Thoracic aorta (tissue), 2 donors: ENCODE results near the gene UBR3. TPM values are rescaled to one million over a fixed set of nuclear protein-coding genes. Genes with fewer than 3 reads are reported as not detected.
"Not testable (repeated sequence)": the region's sequence is repeated elsewhere in the genome, so short reads cannot be mapped to it uniquely, and the experiment has no call there.

Experiments
- ATAC-seq: fragments of 150-250 bp; one replicate; pipeline ENCODE4 v1.8.0; 2017; ENCODE audit warnings: low read depth; ENCODE audit not compliant: insufficient number of reproducible peaks, low FRiP score
- DNase-seq: peaks from one replicate; pipeline ENCODE4 v3.0.0-alpha.2; 2020; ENCODE audit warnings: low spot score
- H3K27ac ChIP-seq, 2 donors: fragments of 200-600 bp; sonication (generic); 1 replicate in 1 of 2; 2 replicates in 1 of 2; pipeline ENCODE4 v1.5.1; 2016; ENCODE audit warnings: mild to moderate bottlenecking in 2 of 2, moderate library complexity in 2 of 2
- H3K27me3 ChIP-seq: fragments of 200-600 bp; sonication (generic); replicated peaks from 2 replicates; pipeline ENCODE4 v1.6.0; 2016; ENCODE audit warnings: mild to moderate bottlenecking; ENCODE audit not compliant: insufficient read depth
- H3K36me3 ChIP-seq: fragments of 200-600 bp; sonication (generic); one replicate; pipeline ENCODE4 v1.5.1; 2016
- H3K4me1 ChIP-seq, 2 donors: fragments of 200-600 bp; sonication (generic); 1 replicate in 1 of 2; 2 replicates in 1 of 2; pipeline versions ENCODE4 v1.5.1 to v1.6.0; 2016; ENCODE audit warnings: low read depth in 2 of 2, mild to moderate bottlenecking in 1 of 2; ENCODE audit not compliant: control insufficient read depth in 1 of 2
- H3K4me3 ChIP-seq: fragments of 200-600 bp; sonication (generic); 2 replicates; pipeline ENCODE4 v1.5.1; 2016; ENCODE audit warnings: mild to moderate bottlenecking
- H3K9me3 ChIP-seq: fragments of 200-600 bp; sonication (generic); 2 replicates; pipeline ENCODE4 v1.5.1; 2016
- total RNA-seq, 2 donors: library from RNA; depleted of rRNA; stranded (reverse); fragments of >200 nt; gene quantifications; one replicate each; pipeline versions ENCODE4 v1.1.0 to v1.2.3, GENCODE V29; 2016
- TF ChIP-seq, protein P1 (sequence below): fragments of 200-600 bp; sonication (generic); IDR thresholded peaks from one replicate; pipeline ENCODE4 v1.5.1; 2019; ENCODE audit warnings: antibody characterized with exemption

Gene UBR3
- total RNA-seq, 2 donors from 2014 or later, result 62.1 to 98.6 TPM

DNA sequence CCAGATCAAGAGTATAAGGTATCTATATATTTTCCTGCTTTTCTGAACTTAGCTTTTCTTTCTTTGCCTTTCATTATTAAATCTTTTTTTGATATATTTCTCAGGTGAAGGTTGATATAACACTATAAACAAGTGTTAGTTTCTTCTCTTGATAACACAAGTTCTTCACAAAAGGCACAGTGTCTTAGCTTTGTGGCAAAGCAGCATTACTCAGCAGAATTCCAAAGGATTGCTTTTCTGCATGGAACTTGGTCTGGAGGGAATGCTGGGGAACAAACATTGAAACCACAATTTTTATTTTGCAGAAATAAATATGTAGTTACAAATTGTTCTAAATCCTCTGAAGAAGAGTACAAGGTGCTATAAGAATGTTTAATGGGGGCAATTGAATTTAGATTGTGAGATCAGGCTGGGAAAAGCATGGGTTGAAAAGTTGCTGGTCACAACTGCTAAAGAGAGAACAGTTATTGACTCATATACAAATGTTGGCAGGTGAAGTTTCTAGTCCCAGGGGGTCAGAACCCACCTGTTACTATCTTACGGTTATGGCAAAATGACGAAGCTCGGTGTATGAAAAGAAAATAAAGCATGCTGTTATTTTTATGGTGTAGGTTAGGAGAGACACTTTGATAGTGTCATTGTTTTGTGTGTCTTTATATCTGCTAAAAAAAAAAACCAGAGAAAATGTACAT is 68.2 kb downstream of the UBR3 start:
- TF ChIP-seq, protein P1, sequence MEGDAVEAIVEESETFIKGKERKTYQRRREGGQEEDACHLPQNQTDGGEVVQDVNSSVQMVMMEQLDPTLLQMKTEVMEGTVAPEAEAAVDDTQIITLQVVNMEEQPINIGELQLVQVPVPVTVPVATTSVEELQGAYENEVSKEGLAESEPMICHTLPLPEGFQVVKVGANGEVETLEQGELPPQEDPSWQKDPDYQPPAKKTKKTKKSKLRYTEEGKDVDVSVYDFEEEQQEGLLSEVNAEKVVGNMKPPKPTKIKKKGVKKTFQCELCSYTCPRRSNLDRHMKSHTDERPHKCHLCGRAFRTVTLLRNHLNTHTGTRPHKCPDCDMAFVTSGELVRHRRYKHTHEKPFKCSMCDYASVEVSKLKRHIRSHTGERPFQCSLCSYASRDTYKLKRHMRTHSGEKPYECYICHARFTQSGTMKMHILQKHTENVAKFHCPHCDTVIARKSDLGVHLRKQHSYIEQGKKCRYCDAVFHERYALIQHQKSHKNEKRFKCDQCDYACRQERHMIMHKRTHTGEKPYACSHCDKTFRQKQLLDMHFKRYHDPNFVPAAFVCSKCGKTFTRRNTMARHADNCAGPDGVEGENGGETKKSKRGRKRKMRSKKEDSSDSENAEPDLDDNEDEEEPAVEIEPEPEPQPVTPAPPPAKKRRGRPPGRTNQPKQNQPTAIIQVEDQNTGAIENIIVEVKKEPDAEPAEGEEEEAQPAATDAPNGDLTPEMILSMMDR, result no peak
- ATAC-seq, result no peak

DNA sequence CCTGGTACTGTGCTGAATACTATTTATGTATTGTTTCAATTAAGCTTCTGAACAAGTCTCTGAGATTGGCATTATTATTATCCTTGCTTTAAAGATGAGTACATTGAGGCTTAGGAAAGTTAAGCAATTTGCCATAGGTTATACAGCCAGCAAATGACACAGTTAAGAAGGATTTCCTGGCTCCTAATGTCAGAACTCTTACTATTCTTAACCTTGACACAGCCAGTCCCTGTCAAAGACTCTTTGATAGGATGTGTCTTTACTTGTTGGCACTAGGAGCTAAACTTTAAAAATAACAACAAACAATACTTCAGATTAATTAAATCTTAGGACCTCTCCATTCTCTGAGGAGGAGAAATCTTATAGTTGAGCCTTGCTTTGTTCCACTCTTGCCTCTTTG is 70.6 kb downstream of the UBR3 start:
- Histone ChIP-seq H3K27ac (no peak overlapping the region), H3K4me3 (no peak overlapping the region), H3K36me3 (peaks cover 4% of the 10 kb centered on the region), H3K4me1 (no peaks in the 10 kb centered on the region), H3K27me3 (no peaks in the 10 kb centered on the region), H3K9me3 (no peaks in the 10 kb centered on the region)
- DNase-seq, result no peak
- TF ChIP-seq, protein P1, result no peak
- no peak for ATAC-seq

More for the DNA sequence above, 68.2 kb downstream of the UBR3 start:
- peaks cover 4% of the 10 kb centered on the region for H3K36me3 ChIP-seq
- no peaks in the 10 kb centered on the region for H3K9me3 ChIP-seq
- H3K27me3 ChIP-seq, result no peaks in the 10 kb centered on the region
- H3K4me3 ChIP-seq, result no peak overlapping the region
- H3K27ac ChIP-seq, result no peak overlapping the region
- DNase-seq, result no peak
- H3K4me1 ChIP-seq, result peaks cover 9 to 11% of the 10 kb centered on the region in 2 donors

DNA sequence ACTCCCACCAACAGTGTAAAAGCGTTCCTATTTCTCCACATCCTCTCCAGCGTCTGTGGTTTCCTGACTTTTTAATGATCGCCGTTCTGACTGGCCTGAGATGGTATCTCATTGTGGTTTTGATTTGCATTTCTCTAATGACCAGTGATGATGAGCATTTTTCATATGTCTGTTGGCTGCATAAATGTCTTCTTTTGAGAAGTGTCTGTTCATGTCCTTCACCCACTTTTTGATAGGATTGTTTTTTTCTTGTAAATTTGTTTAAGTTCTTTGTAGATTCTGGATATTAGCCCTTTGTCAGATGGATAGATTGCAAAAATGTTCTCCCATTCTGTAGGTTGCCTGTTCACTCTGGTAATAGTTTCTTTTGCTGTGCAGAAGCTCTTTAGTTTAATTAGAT is 72.8 kb downstream of the UBR3 start:
- not testable (repeated sequence) for H3K4me3 ChIP-seq, H3K9me3 ChIP-seq, H3K27me3 ChIP-seq, H3K36me3 ChIP-seq, H3K4me1 ChIP-seq, ATAC-seq, DNase-seq, H3K27ac ChIP-seq

DNA sequence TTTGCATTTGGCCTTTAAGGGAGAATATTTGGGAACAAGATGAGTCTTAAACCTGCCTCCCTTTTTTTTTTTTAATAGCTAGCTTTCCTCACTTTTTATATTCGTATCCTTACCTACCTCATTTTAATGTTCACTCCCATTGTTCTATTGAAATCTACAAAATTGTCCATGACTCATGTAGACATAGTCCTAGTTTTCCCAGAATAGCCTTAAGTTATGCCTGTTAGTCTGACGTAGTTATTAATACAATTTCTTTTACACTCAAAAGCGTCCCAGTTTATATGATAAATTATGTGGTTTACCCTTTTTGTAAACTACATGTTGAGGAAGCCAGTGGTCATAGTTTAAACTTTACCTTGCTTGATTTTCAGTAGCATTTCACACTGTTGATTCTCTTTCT is 73.4 kb downstream of the UBR3 start:
- no peak for DNase-seq
- H3K9me3 ChIP-seq, result no peaks in the 10 kb centered on the region
- TF ChIP-seq, protein P1, result no peak
- H3K4me1 ChIP-seq, result no peaks in the 10 kb centered on the region
- H3K27ac ChIP-seq, result no peak overlapping the region
- no peak overlapping the region for H3K4me3 ChIP-seq
- ATAC-seq, result no peak
- no peaks in the 10 kb centered on the region for H3K36me3 ChIP-seq
- H3K27me3 ChIP-seq, result no peaks in the 10 kb centered on the region

DNA sequence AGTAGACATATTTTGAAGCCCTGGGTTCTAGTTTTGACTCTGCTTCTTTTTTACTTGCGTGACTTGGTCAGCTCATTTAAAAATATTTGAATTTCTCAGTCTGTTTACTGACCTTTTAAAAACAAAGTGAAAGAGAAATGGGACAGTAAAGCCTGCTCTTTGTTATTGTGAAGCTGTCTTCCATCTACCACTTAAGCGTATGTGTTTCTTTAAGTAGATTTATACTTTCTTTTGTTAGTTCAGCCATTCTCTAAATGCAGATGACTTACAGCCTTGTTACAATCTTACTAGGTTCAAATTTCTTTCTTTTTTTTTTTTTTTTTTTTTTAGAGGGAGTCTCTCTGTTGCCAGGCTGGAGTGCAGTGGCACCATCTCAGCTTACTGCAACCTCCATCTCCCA is 79.5 kb downstream of the UBR3 start:
- Histone ChIP-seq H3K27me3 (no peaks in the 10 kb centered on the region), H3K4me1 (no peaks in the 10 kb centered on the region), H3K27ac (no peak overlapping the region), H3K36me3 (no peaks in the 10 kb centered on the region), H3K9me3 (no peaks in the 10 kb centered on the region), H3K4me3 (no peak overlapping the region)
- no peak for DNase-seq
- TF ChIP-seq, protein P1, result no peak
- no peak for ATAC-seq

DNA sequence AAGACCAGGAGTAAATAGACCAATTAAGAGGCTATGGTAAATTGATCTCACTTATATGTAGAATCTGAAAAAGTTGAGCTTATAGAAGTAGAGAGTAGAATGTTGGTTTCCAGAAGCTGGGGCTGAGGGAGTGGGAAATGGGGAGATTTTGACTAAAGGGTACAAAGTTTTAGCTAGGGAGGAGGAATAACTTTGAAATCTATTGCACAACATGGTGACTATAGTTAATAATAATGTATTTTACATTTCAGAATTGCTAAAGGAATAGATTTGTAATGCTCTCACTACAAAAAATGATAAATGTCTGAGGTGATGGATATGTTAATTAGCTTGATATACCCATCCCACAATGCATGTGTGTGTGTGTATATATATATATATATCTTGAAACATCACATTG is 82.1 kb downstream of the UBR3 start:
- DNase-seq (no peak), ATAC-seq (no peak)
- no peak overlapping the region for H3K27ac ChIP-seq
- H3K27me3 ChIP-seq, result no peaks in the 10 kb centered on the region
- no peak overlapping the region for H3K4me3 ChIP-seq
- TF ChIP-seq, protein P1, result no peak
- H3K9me3 ChIP-seq, result no peaks in the 10 kb centered on the region
- no peaks in the 10 kb centered on the region for H3K36me3 ChIP-seq
- no peaks in the 10 kb centered on the region for H3K4me1 ChIP-seq
